HG03025 (cell line): Measurements from ENCODE around the gene SIX1.

ENCODE experiments used
- ATAC-seq: cut with Tn5 transposase; IDR thresholded peaks from one replicate; pipeline ENCODE4 v1.9.1; 2021; ENCODE audit warnings: mild to moderate bottlenecking, moderate library complexity; ENCODE audit not compliant: unreplicated experiment, low FRiP score

The SIX1 gene

GRCh38 chr14:60643463-60644314 is 5.6 kb downstream of the SIX1 start:
- ATAC-seq, result no peak

GRCh38 chr14:60643141-60643462 is 6.2 kb downstream of the SIX1 start:
- ATAC-seq, result no peak

GRCh38 chr14:60642270-60643140 is 6.8 kb downstream of the SIX1 start:
- ATAC-seq, result no peak

- ATAC-seq, result no peak
Measured at GRCh38 chr14:60641742-60642269, 7.5 kb downstream of the SIX1 start.

- no peak for ATAC-seq
Measured at GRCh38 chr14:60640859-60641741, 8.2 kb downstream of the SIX1 start.

GRCh38 chr14:60639674-60640073 is 9.6 kb downstream of the SIX1 start:
- no peak for ATAC-seq

GRCh38 chr14:60637479-60638315 is 11.6 kb downstream of the SIX1 start:
- no peak for ATAC-seq

GRCh38 chr14:60636879-60637478 is 12.3 kb downstream of the SIX1 start:
- no peak for ATAC-seq

GRCh38 chr14:60634153-60634552 is 15.1 kb downstream of the SIX1 start:
- no peak for ATAC-seq

GRCh38 chr14:60632777-60633176 is 16.5 kb downstream of the SIX1 start:
- ATAC-seq, result no peak

- ATAC-seq, result no peak
Measured at GRCh38 chr14:60632257-60632656, 17.0 kb downstream of the SIX1 start.

- ATAC-seq, result no peak
Measured at GRCh38 chr14:60631842-60632241, 17.4 kb downstream of the SIX1 start.

- ATAC-seq, result no peak
Measured at GRCh38 chr14:60630129-60630528, 19.1 kb downstream of the SIX1 start.

- no peak for ATAC-seq
Measured at GRCh38 chr14:60628892-60629291, 20.4 kb downstream of the SIX1 start.

GRCh38 chr14:60622917-60623257 is 26.4 kb downstream of the SIX1 start:
- no peak for ATAC-seq

- ATAC-seq, result no peak
Measured at GRCh38 chr14:60622210-60622916, 26.9 kb downstream of the SIX1 start.

GRCh38 chr14:60621386-60621785 is 27.9 kb downstream of the SIX1 start:
- ATAC-seq, result no peak

- no peak for ATAC-seq
Measured at GRCh38 chr14:60618241-60618640, 31.0 kb downstream of the SIX1 start.
